A673 (cell line): ENCODE data around the gene CPA2.

Experiments
- CTCF ChIP-seq: fragments of 300-800, 200-600 bp; sonication (generic); conservative IDR thresholded peaks from 2 replicates; pipeline ENCODE4 v1.5.1; 2017; ENCODE audit warnings: low read depth, mild to moderate bottlenecking, antibody characterized with exemption, low read length, moderate library complexity, mixed read lengths
- EZH2 ChIP-seq: fragments of 200-600 bp; sonication (generic); IDR thresholded peaks from 2 replicates; pipeline ENCODE4 v1.6.1; 2017; ENCODE audit warnings: borderline replicate concordance, low read depth, mild to moderate bottlenecking, mixed read lengths, antibody characterized with exemption, low read length; ENCODE audit not compliant: poor library complexity, severe bottlenecking

- TF ChIP-seq CTCF, result no peak
- TF ChIP-seq EZH2, result no peak
Measured at GRCh38 chr7:130298544-130299326, 32.1 kb downstream of the CPA2 start.
